OCI-LY7 (cell line): Measurements from ENCODE around the gene ZNF526.

Source experiments
- CTCF ChIP-seq: fragments of 200-600 bp; sonication (generic); conservative IDR thresholded peaks from 2 replicates; pipeline ENCODE4 v1.5.1; 2014; ENCODE audit warnings: mild to moderate bottlenecking, antibody characterized with exemption, low read length, moderate library complexity, mixed read lengths
- EZH2phosphoT487 ChIP-seq: fragments of 200-600 bp; sonication (generic); IDR thresholded peaks from 2 replicates; pipeline ENCODE4 v1.6.1; 2018; ENCODE audit warnings: low read depth, borderline replicate concordance, mild to moderate bottlenecking, mixed run types, antibody characterized with exemption, low read length, moderate library complexity, mixed read lengths

DNA sequence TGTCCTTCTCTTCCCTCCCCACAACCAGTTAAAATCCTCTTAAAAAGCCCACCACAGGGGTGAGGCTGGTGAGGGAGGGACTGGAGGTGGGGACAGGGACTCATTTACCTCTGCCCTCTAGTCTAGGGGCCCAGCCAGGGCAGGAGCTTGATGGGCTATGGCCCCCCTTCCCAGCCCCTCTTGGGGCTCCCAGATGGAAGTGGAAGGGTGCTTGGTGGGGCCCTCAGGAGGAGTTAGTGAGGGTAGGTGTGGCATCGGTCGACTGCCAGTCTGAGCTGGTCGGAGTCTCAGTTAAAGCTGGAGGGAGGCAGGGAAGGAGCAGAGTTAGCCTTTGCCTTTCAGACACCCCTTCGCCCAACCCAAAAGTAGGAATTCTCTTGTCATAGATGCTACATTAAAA lies 10.5 kb downstream of the ZNF526 start:
- TF ChIP-seq CTCF (no peak), EZH2phosphoT487 (no peak)
